ENCODE results near the gene TIPARP.
"Not testable (repeated sequence)": the region's sequence is repeated elsewhere in the genome, so short reads cannot be mapped to it uniquely, and the experiment has no call there.

Gene TIPARP

GRCh38 chr3:156732261-156732660 is 57.9 kb downstream of the TIPARP start:
- no peak for TF ChIP-seq CTCF (IDR thresholded peaks at IDR 0.05; ENCODE audit: insufficient read depth, low read depth, low read length, missing control alignments)
- DNase-seq (ENCODE audit: low read depth), result no peak
- no peak overlapping the region for H3K4me3 ChIP-seq (ENCODE audit: low read length)

- no peak overlapping the region for H3K4me3 ChIP-seq (ENCODE audit: low read length)
- no peak for TF ChIP-seq CTCF (IDR thresholded peaks at IDR 0.05; ENCODE audit: insufficient read depth, low read depth, low read length, missing control alignments)
- no peak for DNase-seq (ENCODE audit: low read depth)
Observed at GRCh38 chr3:156732715-156733421, 58.5 kb downstream of the TIPARP start.

- DNase-seq (ENCODE audit: low read depth); H3K4me3 ChIP-seq (ENCODE audit: low read length): not testable (repeated sequence)
Observed at GRCh38 chr3:156734661-156735060, 60.3 kb downstream of the TIPARP start.

GRCh38 chr3:156735471-156735870 is 61.1 kb downstream of the TIPARP start:
- no peak overlapping the region for H3K4me3 ChIP-seq (ENCODE audit: low read length)
- no peak for DNase-seq (ENCODE audit: low read depth)
- TF ChIP-seq CTCF (IDR thresholded peaks at IDR 0.05; ENCODE audit: insufficient read depth, low read depth, low read length, missing control alignments), result no peak

GRCh38 chr3:156737049-156737448 is 62.7 kb downstream of the TIPARP start:
- not testable (repeated sequence) for DNase-seq (ENCODE audit: low read depth); H3K4me3 ChIP-seq (ENCODE audit: low read length)

- TF ChIP-seq CTCF (IDR thresholded peaks at IDR 0.05; ENCODE audit: insufficient read depth, low read depth, low read length, missing control alignments), result no peak
- no peak for DNase-seq (ENCODE audit: low read depth)
- H3K4me3 ChIP-seq (ENCODE audit: low read length), result no peak overlapping the region
Observed at GRCh38 chr3:156738251-156738650, 63.9 kb downstream of the TIPARP start.

- DNase-seq (ENCODE audit: low read depth), result no peak
- no peak overlapping the region for H3K4me3 ChIP-seq (ENCODE audit: low read length)
- no peak for TF ChIP-seq CTCF (IDR thresholded peaks at IDR 0.05; ENCODE audit: insufficient read depth, low read depth, low read length, missing control alignments)
Observed at GRCh38 chr3:156739976-156740375, 65.6 kb downstream of the TIPARP start.

- not testable (repeated sequence) for H3K4me3 ChIP-seq (ENCODE audit: low read length)
Observed at GRCh38 chr3:156740581-156740980, 66.2 kb downstream of the TIPARP start.

GRCh38 chr3:156741935-156742334 is 67.5 kb downstream of the TIPARP start:
- no peak for TF ChIP-seq CTCF (IDR thresholded peaks at IDR 0.05; ENCODE audit: insufficient read depth, low read depth, low read length, missing control alignments)
- DNase-seq (ENCODE audit: low read depth), result no peak

More at GRCh38 chr3:156740581-156740980, 66.2 kb downstream of the TIPARP start:
- not testable (repeated sequence) for DNase-seq (ENCODE audit: low read depth)

More at GRCh38 chr3:156741935-156742334, 67.5 kb downstream of the TIPARP start:
- no peak overlapping the region for H3K4me3 ChIP-seq (ENCODE audit: low read length)
